ENCODE results near the gene CDPF1. TPM values are rescaled to one million over a fixed set of nuclear protein-coding genes. Genes with fewer than 3 reads are reported as not detected.

CDPF1 gene
- total RNA-seq, 1 experiment from 2014 or later, result 16.3 TPM

DNA sequence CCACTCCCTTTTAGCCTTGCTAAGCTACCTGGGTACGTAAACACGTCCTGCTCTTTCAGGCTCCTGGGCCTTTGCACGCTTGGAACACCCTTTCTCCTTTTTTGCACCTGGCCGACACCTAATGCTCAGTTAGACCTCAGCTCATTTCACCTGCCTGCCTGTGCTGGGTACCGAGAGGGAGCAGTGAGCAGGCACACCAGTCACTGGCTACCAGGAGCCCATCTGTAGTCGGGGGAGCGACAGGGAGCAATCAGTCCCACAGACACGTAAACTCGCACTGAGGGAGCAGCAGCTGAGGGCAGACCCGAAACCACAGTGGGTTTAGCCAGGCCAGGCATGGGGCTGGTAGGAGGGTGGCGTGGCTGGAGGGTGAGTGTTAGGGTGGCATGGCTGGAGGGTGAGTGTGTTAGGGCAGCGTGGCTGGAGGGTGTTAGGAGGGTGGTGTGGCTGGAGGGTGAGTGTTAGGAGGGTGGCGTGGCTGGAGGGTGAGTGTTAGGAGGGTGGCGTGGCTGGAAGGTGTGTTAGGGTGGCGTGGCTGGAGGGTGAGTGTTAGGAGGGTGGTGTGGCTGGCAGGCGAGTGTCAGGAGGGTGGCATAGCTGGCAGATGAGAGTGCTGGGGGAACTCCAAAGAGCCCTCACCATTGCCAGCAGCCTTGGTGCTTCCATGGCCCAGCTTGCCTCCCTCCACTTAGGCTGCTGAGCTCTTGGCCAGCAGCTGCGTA, 40.2 kb upstream of the CDPF1 start:
- ChIA-PET POLR2A (no interaction called here), RAD21 (ENCODE audit: low non-redundant PET in 1 of 2, low total read pairs in 2 of 2, uncharacterized antibody in 2 of 2, unreplicated experiment in 2 of 2) (no interaction called here), CTCF (no interaction called here)
- no peak for ATAC-seq
- H3K9me2 ChIP-seq (ENCODE audit: insufficient read depth), result no peaks in the 10 kb centered on the region
- H3K79me2 ChIP-seq (ENCODE audit: insufficient read depth, low read length), result no peaks in the 10 kb centered on the region
- H3K9me3 ChIP-seq (ENCODE audit: control insufficient read depth in 1 of 2, insufficient read depth in 1 of 2, low read depth in 1 of 2, low read length in 2 of 2), result no peaks in the 10 kb centered on the region
- H3K27me3 ChIP-seq (ENCODE audit: insufficient read depth, low read length), result no peaks in the 10 kb centered on the region
- no TSS peak for BruUV-seq (replicated peaks)
- no peak overlapping the region for H3K4me2 ChIP-seq (ENCODE audit: low read length)
- no peak overlapping the region for H3K27ac ChIP-seq (ENCODE audit: low read depth, low read length)
- H2AFZ ChIP-seq (ENCODE audit: low read depth, low read length, poor library complexity, severe bottlenecking), result no peak overlapping the region
- no peak overlapping the region for H3K4me3 ChIP-seq (replicated peaks in 1 of 2; ENCODE audit: low read depth in 1 of 2, low read length in 2 of 2)
- H4K20me1 ChIP-seq (ENCODE audit: insufficient read depth), result no peaks in the 10 kb centered on the region
- TF ChIP-seq CBX3 (IDR thresholded peaks at IDR 0.05; ENCODE audit: low read depth) (no peak), POLR2A (IDR thresholded peaks at IDR 0.05; ENCODE audit: borderline replicate concordance, extremely low read depth, insufficient read depth, insufficient read length) (no peak), ELF1 (IDR thresholded peaks at IDR 0.05; ENCODE audit: borderline replicate concordance, low read depth) (no peak), SP1 (IDR thresholded peaks at IDR 0.05; ENCODE audit: low read depth) (no peak), ZNF274 (IDR thresholded peaks at IDR 0.05; ENCODE audit: low read depth, low read length) (no peak), EZH2 (IDR thresholded peaks at IDR 0.05) (no peak), JUND (IDR thresholded peaks at IDR 0.05) (no peak), SRF (IDR thresholded peaks at IDR 0.05; ENCODE audit: low read depth) (no peak), ZFX (IDR thresholded peaks at IDR 0.05) (no peak), ZBTB33 (IDR thresholded peaks at IDR 0.05; ENCODE audit: extremely low read depth, insufficient replicate concordance, low read length) (no peak), YY1 (IDR thresholded peaks at IDR 0.05; ENCODE audit: extremely low read depth, insufficient replicate concordance, low read depth, low read length) (no peak), EGR1 (IDR thresholded peaks at IDR 0.05; ENCODE audit: low read depth) (no peak)
- intact Hi-C loops (cut with micrococcal nuclease), result no loop called here
- H3K36me3 ChIP-seq (ENCODE audit: control insufficient read depth in 1 of 2, insufficient read depth in 2 of 2, low read length in 2 of 2), result peaks cover 14 to 15% of the 10 kb centered on the region in 2 experiments; a peak in 3 of 4 replicates
- peaks cover 0 to 1% of the 10 kb centered on the region in 2 experiments; a peak in 2 of 4 replicates for H3K4me1 ChIP-seq (ENCODE audit: control insufficient read depth in 1 of 2, insufficient read depth in 2 of 2, low read length in 2 of 2)
- no peak for DNase-seq (ENCODE audit: low read depth, low spot score)
- no peak overlapping the region for H3K9ac ChIP-seq (ENCODE audit: low read length)

Data from HCT116 (cell line).